M059J (cell line): ENCODE results near the gene PDE9A. TPM values are rescaled to one million over a fixed set of nuclear protein-coding genes. Genes with fewer than 3 reads are reported as not detected.

ENCODE experiments used
- DNase-seq: peaks from one replicate; pipeline ENCODE4 v3.0.0-alpha.2; 2012; ENCODE audit warnings: low read depth
- total RNA-seq: library from RNA; depleted of rRNA; stranded (reverse); fragments of >200 nt; shearing (Covaris generic); gene quantifications from 2 replicates; pipeline ENCODE4 v1.2.3, GENCODE V29; 2014

PDE9A gene
- total RNA-seq, 1 experiment from 2014 or later: 0.07 TPM

GRCh38 chr21:42769820-42770716 lies 116.6 kb downstream of the PDE9A start:
- no peak for DNase-seq

- DNase-seq: no peak
Observed at GRCh38 chr21:42770717-42771502, 117.5 kb downstream of the PDE9A start.

GRCh38 chr21:42771503-42771805 lies 118.0 kb downstream of the PDE9A start:
- DNase-seq: no peak

- no peak for DNase-seq
Observed at GRCh38 chr21:42775123-42775522, 121.7 kb downstream of the PDE9A start.

GRCh38 chr21:42775891-42776290 lies 122.5 kb downstream of the PDE9A start:
- DNase-seq: no peak

GRCh38 chr21:42777064-42777756 lies 123.8 kb downstream of the PDE9A start:
- DNase-seq: no peak

GRCh38 chr21:42777757-42778344 lies 124.4 kb downstream of the PDE9A start:
- DNase-seq: no peak

- no peak for DNase-seq
Observed at GRCh38 chr21:42779431-42779861, 126.0 kb downstream of the PDE9A start.

GRCh38 chr21:42780617-42781016 lies 127.2 kb downstream of the PDE9A start:
- DNase-seq: no peak

GRCh38 chr21:42781150-42781970 lies 127.9 kb downstream of the PDE9A start:
- peak; percentile 15 for DNase-seq

- no peak for DNase-seq
Observed at GRCh38 chr21:42781971-42782722, 128.7 kb downstream of the PDE9A start.

GRCh38 chr21:42782723-42783242 lies 129.4 kb downstream of the PDE9A start:
- DNase-seq: no peak

- DNase-seq: no peak
Observed at GRCh38 chr21:42784276-42784675, 130.9 kb downstream of the PDE9A start.

GRCh38 chr21:42784896-42785451 lies 131.6 kb downstream of the PDE9A start:
- DNase-seq: no peak

GRCh38 chr21:42785666-42786427 lies 132.4 kb downstream of the PDE9A start:
- no peak for DNase-seq

- DNase-seq: no peak
Observed at GRCh38 chr21:42786884-42787283, 133.5 kb downstream of the PDE9A start.

- DNase-seq: no peak
Observed at GRCh38 chr21:42787613-42788012, 134.2 kb downstream of the PDE9A start.

- DNase-seq: no peak
Observed at GRCh38 chr21:42790520-42791065, 137.2 kb downstream of the PDE9A start.

- no peak for DNase-seq
Observed at GRCh38 chr21:42793774-42794173, 140.4 kb downstream of the PDE9A start.
